ENCODE data around the gene PDIA4.
"Not testable (repeated sequence)": the region's sequence is repeated elsewhere in the genome, so short reads cannot be mapped to it uniquely, and the experiment has no call there.

The PDIA4 gene

GRCh38 chr7:149001427-149002068 is 26.8 kb downstream of the PDIA4 start:
- DNase-seq, result no peak

- DNase-seq, result no peak
Measured at GRCh38 chr7:149000961-149001360, 27.3 kb downstream of the PDIA4 start.

GRCh38 chr7:148999192-148999591 is 29.1 kb downstream of the PDIA4 start:
- no peak for DNase-seq

- no peak for DNase-seq
Measured at GRCh38 chr7:148997497-148997896, 30.8 kb downstream of the PDIA4 start.

- DNase-seq, result no peak
Measured at GRCh38 chr7:148994576-148994975, 33.7 kb downstream of the PDIA4 start.

GRCh38 chr7:148993193-148993592 is 35.1 kb downstream of the PDIA4 start:
- no peak for DNase-seq

GRCh38 chr7:148991536-148991935 is 36.8 kb downstream of the PDIA4 start:
- DNase-seq, result no peak

GRCh38 chr7:148987751-148988512 is 40.4 kb downstream of the PDIA4 start:
- no peak for DNase-seq

GRCh38 chr7:148987010-148987750 is 41.1 kb downstream of the PDIA4 start:
- peak; percentile 19 for DNase-seq

GRCh38 chr7:148986742-148987009 is 41.6 kb downstream of the PDIA4 start:
- no peak for DNase-seq

- peak; percentile 29 for DNase-seq
Measured at GRCh38 chr7:148983200-148984146, 44.8 kb downstream of the PDIA4 start.

GRCh38 chr7:148982654-148983199 is 45.6 kb downstream of the PDIA4 start:
- no peak for DNase-seq

- no peak for DNase-seq
Measured at GRCh38 chr7:148979827-148980226, 48.5 kb downstream of the PDIA4 start.

- DNase-seq, result not testable (repeated sequence)
Measured at GRCh38 chr7:148979072-148979471, 49.2 kb downstream of the PDIA4 start.

- DNase-seq, result no peak
Measured at GRCh38 chr7:148978091-148978490, 50.2 kb downstream of the PDIA4 start.

- DNase-seq, result no peak
Measured at GRCh38 chr7:148975896-148976295, 52.4 kb downstream of the PDIA4 start.

GRCh38 chr7:148973256-148973655 is 55.0 kb downstream of the PDIA4 start:
- DNase-seq, result no peak

GRCh38 chr7:148972375-148972774 is 55.9 kb downstream of the PDIA4 start:
- no peak for DNase-seq

- no peak for DNase-seq
Measured at GRCh38 chr7:148967602-148968001, 60.7 kb downstream of the PDIA4 start.

GRCh38 chr7:148967032-148967372 is 61.3 kb downstream of the PDIA4 start:
- no peak for DNase-seq

- no peak for DNase-seq
Measured at GRCh38 chr7:148964483-148965267, 63.6 kb downstream of the PDIA4 start.

Measured in NCI-H1048 (cell line).